RPMI7951 (cell line): Measurements from ENCODE around the gene PHACTR1. TPM values are rescaled to one million over a fixed set of nuclear protein-coding genes. Genes with fewer than 3 reads are reported as not detected.
A peak's percentile ranks its signal among the peaks of the same experiment; 100 is the strongest.

ENCODE experiments used
- DNase-seq: peaks from one replicate; pipeline ENCODE4 v3.0.0-alpha.2; 2012; ENCODE audit warnings: low read depth
- total RNA-seq: library from RNA; depleted of rRNA; stranded (reverse); fragments of >200 nt; shearing (Covaris generic); gene quantifications from 2 replicates; pipeline ENCODE4 v1.2.3, GENCODE V29; 2014

Gene PHACTR1
- total RNA-seq, 1 experiment from 2014 or later, result 5.9 TPM

DNA sequence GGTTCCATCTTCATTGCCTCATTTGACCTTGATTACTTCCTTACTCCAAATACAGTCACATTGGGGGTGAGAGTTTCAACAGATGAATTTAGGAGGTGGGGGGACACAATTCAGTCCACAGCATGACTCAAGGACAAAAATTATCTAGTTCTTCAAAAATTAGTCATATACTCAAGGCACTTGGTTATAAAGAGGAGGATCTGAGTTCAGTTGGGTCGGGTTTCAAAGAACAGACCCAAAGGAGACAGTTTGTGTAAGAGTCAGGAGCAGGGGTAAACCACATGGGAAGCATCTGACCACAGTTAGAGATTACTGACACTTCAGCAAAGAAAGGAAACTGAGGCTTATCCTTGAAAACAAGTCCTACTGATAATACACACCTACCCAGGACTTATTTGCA, 473.8 kb downstream of the PHACTR1 start:
- DNase-seq, result no peak

DNA sequence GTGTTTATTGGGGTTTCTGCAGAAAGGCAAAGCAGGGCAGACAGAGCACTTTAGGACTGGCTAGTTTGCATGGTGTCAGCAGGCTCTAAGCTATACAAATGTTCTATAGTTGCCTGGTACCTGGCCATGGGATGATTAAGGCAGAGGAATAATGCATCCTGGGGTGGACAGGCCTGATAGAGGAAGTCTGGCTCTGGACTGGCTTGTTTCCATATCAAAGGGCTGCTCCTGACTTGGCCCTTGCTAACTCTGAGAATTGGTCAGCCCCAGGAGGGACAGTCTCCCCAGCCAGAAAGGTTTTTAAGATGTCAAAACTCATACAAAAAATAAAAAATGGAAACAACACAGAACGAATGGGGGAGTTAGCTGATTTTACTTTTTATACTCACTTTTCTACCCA, 474.9 kb downstream of the PHACTR1 start:
- DNase-seq, result no peak

DNA sequence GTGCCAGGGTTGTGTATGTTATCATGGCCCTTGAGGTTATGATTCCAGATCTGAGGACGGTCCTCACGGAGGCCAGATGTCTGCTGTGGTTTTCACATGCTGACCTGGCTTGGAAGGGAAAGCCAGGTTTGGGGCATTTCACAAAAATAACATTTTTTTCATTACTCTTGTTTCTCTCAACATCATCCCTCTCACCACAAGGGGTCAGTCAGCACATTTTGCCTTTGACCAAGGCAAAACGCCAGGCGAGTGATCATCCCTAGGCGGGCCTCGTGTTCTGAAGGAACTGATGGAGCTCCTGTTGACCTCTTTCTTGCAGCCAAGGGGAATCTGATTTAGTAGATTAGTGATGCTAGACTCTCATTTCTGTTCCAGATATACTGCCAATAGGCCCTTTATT, 478.3 kb downstream of the PHACTR1 start:
- peak; percentile 69 for DNase-seq

DNA sequence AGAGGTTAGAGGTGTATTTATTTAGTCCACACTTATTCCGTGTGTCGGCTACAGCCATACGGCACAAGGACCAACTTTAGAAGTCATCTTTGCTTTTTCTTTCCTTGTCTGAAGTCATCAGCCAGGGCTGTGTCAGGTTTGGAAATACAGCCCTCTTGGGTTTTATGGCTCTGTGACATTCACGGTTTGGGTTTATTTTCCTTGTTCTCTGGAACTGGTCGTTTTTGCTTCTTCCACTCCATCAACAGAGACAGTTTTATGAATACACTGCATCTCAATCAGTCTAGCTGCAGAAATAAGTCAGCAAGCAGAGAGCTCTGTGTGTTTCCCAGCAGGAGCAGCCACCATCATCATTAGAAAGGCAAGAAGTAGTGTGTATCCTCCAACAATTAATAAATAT, 479.2 kb downstream of the PHACTR1 start:
- no peak for DNase-seq

DNA sequence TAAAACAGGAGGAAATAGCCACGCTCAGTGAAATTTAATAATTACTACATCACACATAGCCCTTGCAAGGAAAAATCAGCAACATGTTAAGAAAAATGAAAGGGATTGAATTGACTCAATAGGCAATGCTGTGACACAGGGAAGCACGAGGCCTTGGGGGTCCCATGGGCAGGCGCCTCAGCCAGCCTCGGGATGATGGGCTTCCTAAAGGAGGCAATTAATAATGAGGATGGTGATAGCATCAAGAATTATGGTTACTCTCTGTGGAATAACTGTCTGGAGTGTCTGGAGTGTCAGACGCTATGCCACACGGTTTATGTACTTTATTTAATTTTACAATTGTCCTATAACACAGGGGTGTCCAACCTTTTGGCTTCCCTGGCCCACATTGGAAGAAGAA, 481.6 kb downstream of the PHACTR1 start:
- no peak for DNase-seq

DNA sequence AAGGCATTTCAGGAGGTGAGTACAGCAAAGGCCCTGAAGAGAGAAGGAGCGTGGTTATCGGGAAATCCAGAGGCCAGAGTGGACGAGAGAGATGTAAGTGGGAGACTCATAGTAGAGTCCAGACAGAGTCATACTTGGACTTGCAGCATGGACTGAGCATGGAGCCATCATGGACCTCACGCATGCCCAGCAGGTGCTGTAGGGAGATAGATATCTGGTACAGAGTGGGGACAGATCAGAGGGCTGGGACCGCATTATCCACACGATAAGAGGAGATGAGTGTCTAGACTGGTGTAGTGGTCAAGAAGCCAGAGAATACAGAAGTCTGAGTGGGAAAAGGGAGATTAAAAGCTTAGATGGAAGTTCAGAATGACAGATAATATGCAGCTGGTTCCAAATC, 484.8 kb downstream of the PHACTR1 start:
- DNase-seq, result no peak

DNA sequence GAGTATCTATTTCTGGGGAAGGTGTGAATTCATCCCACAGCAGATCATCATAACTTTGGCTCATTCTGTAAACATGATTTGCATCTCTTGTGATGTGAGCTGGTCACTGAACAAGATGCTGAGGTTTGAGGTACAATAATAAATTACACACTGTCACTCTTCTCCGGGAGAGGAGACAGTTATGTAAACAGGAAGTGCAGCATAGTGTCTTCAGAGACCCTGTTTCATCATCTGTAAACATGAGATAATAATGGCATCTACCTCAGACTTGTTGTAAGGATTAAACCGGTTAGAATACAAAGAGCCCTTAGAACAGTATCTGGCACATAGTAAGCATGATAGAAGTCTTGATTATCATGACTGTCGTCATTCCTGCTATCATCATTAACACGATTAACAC, 486.6 kb downstream of the PHACTR1 start:
- no peak for DNase-seq

DNA sequence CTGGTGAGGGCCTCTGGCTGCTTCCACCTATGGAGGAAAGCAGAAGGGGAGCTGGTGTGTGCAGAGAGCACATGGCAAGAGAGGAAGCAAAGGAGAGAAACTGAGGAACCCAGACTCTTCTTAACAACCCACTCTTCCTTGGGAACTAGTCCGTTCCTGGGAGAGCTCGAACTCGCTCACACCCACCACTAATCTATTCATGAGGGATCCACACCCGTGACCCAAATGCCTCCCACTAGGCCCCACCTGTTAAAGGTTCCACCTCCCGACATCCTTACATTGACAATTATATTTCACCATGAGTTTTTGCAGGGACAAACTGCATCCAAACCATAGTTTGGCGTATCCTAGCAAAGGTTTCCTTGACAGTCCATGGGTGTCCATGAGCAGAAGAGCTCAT, 488.5 kb downstream of the PHACTR1 start:
- DNase-seq, result no peak

DNA sequence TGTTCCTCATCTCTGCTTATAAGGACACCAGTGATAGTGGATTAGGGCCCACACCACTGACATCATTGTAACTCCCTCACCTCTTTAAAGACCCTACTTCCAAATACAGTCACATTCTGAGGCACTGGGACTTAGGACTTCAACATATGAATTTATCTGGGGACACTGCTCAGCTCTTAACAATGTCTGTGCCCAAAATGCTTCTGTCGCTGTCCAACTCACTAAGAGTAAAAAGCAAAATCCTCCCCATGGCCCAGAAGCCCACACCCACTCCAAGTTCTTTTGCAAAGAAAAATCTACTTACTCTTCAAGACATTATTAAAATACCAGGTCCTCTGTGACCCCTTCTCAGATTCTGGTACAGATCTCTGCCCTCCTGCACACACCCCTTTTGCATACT, 495.5 kb downstream of the PHACTR1 start:
- DNase-seq, result no peak

DNA sequence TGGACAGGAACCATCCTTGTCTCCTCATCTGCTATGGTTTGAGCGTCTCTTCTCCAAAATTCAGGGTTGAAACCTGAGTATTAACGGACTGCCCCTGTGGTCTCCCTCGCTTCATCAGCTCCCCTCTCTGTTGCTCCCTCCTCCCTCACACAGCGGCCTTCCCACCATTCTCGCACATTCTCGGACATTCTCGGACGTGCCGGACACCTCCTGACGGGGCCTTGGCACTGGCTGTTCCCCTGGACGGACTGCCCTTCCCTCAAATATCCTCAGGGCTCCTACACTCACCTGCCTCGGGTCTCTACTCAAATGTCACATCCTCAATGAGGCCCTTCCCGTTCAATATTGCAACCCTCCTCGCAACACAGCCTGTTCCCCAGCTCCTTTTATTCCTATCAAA, 496.0 kb downstream of the PHACTR1 start:
- no peak for DNase-seq

DNA sequence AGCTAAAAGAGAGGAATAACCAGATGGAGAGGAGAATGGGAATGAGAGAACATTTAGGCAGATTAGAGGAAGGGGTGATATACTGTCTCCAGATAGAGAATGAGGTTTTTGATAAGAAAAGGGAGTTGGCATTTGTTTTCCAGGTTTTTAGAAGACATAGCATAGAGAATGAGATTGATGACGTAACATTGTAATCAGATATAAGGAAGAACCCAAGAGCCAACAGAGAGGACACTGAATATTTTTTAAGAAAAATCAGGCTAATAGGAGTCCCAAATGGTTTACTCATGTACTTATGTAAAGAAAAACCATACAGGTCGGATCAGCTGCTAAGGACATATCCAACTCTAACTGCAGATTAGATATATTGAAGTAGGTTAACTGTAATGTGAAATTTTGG, 498.8 kb downstream of the PHACTR1 start:
- DNase-seq, result no peak

DNA sequence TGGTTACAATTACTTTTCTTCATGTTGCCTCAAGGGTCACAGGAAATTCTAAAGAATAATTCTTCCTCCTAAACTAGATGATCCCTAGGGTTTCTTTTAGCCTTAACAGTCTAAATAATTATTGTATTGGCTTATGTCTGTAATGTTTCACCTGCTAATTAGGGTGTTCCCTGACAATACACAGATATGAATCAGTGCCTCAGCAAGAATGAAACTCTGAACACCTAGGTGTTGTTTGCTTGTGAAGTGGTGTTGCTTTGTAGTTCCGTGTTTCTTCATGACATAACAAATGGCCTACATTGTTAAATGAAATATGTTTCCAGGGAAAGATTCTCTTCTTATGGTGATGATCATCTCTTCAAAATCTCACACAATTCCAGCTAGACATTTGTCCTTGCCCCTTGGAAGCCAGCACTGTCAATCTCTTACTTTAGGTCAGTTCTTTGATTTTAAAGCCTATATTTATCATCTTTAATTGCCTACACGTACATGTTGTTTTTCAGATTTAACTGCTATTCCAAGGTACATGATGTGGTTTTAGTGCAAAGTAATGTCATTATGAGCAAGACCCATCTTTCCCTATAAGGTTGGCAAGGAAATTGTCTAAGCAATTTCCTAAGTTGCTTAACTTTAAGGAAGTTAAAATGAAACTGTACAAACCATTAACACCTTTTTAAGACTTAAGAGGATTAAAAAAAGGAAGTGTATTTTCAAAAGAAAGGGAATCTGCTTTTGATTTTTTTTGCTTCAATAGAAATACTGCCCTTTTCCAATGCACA, 499.9 kb downstream of the PHACTR1 start:
- DNase-seq, result no peak

DNA sequence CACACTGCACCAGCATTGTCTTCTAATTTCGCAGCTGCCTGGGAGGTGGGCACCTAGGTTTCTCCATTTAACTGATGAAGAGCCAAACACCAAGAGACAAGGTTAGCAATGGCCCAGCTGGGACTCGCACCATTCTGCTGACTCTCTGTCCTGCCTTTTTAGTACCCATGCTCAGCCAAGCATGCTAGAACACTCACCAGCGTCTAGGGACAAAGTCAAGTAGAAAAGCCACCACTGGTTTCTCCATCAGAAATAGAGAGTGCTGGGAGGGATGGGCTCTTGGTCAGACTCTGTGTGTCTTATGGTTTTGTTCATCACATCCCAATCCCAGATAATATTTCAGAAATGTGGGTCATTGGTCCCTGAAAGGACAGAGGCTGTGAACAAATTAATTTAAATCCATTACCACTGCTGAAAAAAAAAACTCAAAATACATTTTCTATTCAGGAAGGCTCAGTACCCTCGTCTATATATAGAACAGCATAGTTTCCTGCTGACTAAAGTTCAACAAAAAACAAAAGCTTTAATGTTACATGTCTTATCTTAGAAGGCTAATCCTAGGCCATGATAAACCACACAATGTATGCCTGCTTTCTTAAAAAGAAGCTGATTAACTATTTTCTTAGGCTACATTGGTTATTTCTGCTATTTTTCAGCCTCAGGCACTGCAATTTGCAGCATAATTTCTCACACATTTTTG, 500.8 kb downstream of the PHACTR1 start:
- peak; percentile 50 for DNase-seq

DNA sequence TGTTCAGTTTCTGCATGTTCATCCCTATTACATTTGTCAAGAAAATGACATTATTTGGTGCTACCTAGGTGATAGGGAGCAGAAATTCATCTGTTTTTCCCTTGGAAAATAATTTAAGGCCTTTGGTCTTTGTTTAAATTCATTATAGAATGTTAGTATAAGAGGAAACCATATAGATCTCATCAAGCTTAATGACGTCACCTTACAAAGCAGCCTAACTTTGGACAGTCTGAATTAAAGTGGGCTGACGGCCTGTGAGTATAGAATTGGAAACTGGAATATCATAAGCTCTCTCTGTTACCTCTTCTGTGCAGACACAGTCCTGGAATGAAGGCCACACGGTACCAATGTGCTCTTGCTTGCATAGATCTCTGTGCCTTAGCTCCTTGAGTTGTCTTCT, 503.7 kb downstream of the PHACTR1 start:
- DNase-seq, result no peak

DNA sequence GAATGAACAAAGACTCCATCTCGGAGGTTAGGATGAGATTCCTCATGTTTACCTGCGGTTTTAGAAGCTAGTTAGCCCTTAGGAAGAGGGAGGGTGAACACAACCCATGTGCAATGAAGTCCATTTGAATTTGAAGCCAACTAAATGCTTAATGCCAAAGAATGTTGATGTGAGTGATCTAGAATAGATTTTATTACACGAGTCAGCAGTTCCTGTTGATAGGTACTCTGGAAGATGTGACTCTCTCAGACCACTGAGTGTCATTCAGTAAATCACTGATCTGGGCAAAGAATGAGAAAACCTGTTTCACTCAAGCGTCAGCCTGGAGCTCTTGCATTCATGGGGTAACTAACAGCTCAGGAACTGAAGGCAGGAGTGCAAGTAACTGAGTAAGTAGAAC, 505.5 kb downstream of the PHACTR1 start:
- DNase-seq, result no peak

DNA sequence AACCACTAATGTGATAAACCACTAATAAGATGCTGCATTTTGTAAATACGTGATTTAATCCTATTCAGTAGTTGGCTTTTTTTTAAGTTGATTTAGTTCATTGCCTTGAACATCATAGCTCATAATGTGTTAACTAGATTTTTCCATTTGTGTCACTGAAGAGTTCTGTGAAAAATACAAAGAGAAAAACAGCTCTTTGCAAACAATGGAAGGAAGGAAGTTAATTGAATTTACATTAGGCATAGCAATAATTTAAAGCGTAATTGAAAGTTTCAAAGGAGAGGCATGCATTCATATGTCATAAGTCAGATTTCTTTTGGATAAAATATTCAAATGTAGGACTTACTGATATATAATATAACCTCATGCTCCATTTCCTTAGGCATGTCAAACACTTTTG, 509.5 kb downstream of the PHACTR1 start:
- DNase-seq, result no peak

DNA sequence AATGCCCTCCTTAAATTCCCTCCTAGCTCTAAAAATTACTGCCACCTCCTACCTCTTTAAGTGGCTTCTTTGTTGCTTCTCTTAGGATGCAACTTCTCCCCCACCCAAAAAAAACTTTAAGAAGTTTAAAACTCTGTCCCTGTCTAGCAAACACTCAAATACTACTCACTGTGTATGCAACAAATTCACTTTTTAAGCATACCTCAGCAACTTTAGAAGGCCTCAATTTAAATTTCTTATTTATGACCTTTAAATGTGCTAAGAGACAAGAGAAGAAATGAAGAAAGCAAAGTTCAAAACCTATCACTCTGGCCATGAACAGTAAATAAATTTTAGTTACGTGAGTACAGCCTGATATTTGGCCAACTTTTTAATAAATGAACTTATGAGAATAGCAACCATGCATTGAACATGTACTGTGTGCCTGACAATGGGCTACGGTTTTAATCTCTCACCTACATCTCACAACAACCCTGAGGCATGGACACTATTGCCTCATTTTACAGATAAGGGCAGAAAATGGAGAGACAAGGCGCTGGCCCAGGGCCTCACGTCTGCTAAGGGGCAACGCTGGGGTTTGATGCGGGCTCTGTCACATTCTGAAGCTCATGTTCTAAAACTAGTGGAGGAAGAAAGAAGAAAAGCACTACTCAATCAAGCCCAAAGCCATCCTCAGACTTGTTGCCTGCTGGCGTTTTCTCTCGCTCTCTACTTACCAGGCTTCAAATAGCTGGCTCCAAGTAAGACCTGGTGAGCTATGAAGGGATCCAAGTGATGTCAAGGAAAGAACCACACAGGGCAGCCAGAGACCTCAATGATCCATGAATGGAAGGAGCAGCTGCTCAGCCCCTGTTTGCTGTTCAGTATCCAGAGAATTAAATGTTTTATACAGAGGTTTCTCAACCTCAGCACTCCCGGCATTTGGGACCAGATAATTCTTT, 512.0 kb downstream of the PHACTR1 start:
- no peak for DNase-seq

DNA sequence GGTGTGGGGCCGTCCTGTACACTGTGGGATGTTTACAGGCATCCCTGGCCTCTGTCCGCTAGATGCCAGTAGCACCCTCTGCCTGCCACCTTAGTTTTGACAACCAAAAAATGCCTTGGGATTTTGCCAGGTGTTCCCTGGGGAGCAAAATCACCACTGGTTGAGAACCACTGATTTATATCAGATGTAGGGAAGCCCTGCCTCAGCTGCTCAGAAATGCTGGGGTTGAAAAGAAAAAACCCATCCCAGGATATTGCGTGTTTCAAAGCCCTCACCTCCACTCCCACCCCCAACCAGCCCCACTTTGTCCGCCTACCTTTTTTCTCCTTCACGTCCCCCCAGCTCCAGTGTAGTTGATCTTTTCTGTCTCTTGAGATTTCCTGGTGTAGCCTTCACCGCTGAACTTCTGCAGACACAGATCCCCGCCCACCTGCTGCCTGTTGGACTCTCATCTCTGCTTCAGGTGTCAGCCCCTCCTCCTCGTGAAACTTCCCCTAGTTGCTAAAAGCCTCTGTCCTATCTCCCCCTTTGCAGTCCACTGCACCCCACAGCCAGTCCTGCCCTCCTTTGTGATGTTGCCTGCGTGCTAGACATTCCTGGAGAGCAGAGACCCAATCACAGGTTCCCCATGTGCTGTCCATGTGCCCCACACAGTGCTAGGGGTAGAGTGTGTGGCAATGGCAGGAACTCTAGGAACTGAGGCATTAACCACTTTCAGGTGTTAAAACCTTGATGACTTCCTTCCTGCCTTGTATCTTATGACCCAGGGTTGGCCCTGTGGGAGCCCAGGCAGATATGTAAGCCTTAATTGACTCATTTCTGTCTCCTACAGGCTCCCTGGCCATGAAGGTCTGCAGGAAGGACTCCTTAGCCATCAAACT, 512.9 kb downstream of the PHACTR1 start:
- peak; percentile 31 for DNase-seq

DNA sequence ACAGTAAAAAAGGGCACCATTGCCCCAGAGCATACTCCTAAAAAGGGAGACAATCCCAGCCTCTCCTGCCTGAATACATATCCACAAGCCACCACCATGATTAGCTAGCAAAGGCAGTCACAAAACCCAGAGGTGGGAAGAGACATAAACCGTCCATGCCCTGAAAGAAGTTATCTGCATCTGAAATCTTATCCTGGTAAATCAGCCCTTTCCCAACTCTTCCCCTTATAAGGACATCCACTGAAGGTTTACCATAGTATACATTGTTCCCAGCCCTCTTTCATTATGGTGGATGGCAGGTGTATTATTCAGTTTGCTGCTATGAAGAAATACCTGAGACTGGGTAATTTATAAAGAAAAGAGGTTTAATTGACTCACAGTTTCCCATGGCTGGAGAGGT, 516.5 kb downstream of the PHACTR1 start:
- no peak for DNase-seq

DNA sequence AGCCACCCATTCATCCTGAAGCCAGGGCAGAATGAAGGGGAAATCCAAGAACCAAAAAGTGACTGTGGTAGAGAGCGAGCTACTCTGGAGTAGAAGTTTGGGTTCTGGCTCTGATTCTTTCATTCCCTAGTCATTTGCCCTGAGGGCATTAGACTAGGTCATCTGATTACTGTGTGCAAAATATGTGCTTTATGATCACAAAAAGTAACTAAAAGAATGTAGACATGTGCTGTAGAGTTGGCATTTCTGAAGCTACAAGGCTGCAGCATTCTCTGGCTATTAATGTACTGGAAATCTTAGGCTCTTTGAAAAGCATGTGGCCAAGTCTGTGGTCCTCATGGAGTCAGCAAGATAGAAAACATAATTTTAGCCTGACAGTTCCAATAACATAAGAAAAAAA, 517.6 kb downstream of the PHACTR1 start:
- DNase-seq, result peak; percentile 74

DNA sequence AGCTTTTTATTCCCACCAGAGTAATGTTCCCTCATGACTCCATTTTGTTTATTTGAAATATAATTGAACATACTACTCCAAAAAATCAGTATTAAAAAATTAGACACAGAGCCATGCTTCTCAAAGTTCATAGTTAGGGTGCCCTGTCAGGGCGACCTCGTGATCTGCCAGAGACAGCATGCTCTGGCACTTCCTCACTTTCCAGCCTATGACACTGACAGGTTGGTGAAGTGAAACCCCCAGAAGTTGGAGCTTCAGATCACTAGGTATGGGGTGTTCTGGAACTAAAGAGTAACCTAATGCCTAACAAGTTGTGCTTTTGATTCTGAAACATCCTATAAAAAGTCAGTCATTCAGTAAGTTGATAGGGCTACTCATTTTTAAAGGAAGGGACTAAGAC, 518.8 kb downstream of the PHACTR1 start:
- DNase-seq, result no peak
